ENCODE data around the gene STC2. TPM values are rescaled to one million over a fixed set of nuclear protein-coding genes. Genes with fewer than 3 reads are reported as not detected.
"Not testable (repeated sequence)": the region's sequence is repeated elsewhere in the genome, so short reads cannot be mapped to it uniquely, and the experiment has no call there.

The STC2 gene, protein sequence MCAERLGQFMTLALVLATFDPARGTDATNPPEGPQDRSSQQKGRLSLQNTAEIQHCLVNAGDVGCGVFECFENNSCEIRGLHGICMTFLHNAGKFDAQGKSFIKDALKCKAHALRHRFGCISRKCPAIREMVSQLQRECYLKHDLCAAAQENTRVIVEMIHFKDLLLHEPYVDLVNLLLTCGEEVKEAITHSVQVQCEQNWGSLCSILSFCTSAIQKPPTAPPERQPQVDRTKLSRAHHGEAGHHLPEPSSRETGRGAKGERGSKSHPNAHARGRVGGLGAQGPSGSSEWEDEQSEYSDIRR
- total RNA-seq, result 10 to 100 TPM in 1 of 4 donors, 1 to 10 TPM in 2, under 1 TPM in 1; 0.64 to 26.1 (median 1.9) TPM

DNA sequence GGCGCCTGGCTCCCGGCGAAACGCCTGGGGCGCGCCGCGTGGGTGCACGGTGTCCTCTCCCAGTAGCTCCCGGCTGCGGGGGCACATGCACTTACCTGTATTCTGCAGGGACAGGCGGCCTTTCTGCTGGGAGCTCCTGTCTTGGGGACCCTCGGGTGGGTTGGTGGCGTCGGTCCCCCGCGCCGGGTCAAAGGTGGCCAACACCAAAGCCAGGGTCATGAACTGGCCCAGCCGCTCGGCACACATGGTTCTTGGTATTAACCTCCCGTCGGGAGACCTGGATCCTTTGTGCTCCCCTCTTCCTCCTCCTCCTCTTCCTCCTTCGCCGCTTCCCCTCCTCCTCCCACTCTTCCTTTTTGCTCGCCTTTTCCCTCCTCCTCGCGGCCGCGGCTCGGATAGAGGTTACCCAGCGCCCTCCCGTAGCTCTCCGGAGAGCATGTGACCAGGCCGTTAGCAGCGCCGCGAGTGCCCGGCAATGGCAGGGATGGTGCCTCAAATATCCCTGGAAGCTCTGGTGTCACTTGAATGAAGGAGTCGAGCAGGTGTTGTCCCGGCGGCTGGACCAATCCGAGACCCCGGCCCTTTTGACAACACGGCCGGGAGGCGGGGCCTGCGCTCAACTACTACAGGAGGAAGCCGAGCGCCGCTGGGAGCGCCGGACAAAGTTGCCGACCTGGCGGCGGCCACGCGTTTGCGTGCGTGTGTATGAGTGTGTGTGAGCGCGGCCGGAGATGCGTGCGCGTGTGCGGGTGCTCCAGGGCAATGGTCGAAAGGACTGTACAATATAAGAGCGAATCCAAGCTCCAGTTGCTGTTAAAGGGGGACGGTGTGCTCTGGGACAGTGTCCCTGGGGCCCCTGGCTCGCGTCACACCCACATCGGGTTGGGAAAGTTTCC, at the start of gene STC2:
Gene STC2 (minus strand): TSS at position 467 of the 896 bp plus-strand sequence. CDS start 221 bp downstream, at position 246.
- DNase-seq, result no peak
- no peaks in the 10 kb centered on the region for H3K9me3 ChIP-seq
- peaks cover 0 to 96% (median 11%) of the 10 kb centered on the region in 4 donors for H3K27me3 ChIP-seq
- H3K4me1 ChIP-seq, result peaks cover 32 to 69% (median 43%) of the 10 kb centered on the region in 3 donors
- peak within 1 kb of the TSS; percentile 24 to 66 (median 42) for H3K4me3 ChIP-seq
- TF ChIP-seq POLR2A (IDR thresholded peaks at IDR 0.05) (peak in 1 of 4 donors; percentile 29), CTCF (IDR thresholded peaks at IDR 0.05) (no peak)
- peak within 1 kb of the TSS in 2 of 4 donors; percentile 36 to 54 for H3K27ac ChIP-seq
- 3 to 9% methylated on average over 19 to 45 of the region's 72 CpGs for WGBS, 2 donors
- H3K36me3 ChIP-seq, result no peaks in the 10 kb centered on the region
- intact Hi-C loops (cut with DNase I), result no loop called here

DNA sequence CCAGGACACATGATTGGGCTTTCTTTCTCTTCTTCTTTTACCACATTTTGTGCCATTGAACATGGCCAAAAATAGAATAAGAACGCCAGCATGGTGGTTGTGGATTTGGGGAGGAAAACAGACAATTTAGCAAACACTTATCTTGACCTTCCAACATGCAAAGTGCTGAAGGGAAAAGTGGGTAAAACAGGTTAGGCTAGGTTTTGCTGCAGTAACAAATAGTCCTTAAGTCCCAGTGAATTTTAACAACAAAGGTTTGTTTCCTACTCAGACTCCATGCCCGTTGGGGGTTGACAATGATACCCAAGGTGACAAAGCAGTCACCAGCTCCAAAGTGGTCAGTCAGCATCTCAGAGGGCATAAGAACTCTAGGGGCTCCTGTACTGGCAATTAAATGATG, 43.2 kb upstream of the STC2 start:
- Histone ChIP-seq H3K9me3 (no peaks in the 10 kb centered on the region), H3K4me3 (no peak overlapping the region), H3K36me3 (no peaks in the 10 kb centered on the region), H3K4me1 (no peaks in the 10 kb centered on the region), H3K27me3 (peaks cover 0 to 7% (median 0%) of the 10 kb centered on the region in 4 donors), H3K27ac (no peak overlapping the region)
- 49 to 51% methylated on average over 2 of the region's 2 CpGs for WGBS, 2 donors
- intact Hi-C loops (cut with DNase I), result no loop called here
- DNase-seq, result no peak
- no peak for TF ChIP-seq POLR2A (IDR thresholded peaks at IDR 0.05)
- TF ChIP-seq CTCF (IDR thresholded peaks at IDR 0.05), result no peak

DNA sequence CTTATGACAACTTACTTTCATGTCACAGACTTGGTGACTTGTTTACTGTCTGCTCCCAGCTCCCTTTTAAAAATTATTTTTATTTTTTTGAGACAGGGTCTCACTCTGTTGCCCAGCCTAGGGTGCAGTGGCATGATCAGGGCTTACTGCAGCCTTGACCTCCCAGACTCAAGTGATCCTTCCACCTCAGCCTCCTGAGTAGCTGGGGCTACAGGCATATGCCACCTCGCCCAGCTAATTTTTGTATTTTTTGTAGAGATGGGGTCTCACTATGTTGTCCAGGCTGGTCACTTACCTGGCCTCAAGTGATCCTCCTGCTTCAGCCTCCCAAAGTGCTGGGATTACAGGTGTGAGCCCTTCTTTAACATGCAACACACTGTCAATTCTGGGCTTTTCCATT, 35.2 kb upstream of the STC2 start:
- H3K4me1 ChIP-seq; H3K27me3 ChIP-seq; H3K36me3 ChIP-seq; H3K4me3 ChIP-seq; intact Hi-C loops (cut with DNase I); H3K27ac ChIP-seq; DNase-seq; H3K9me3 ChIP-seq: not testable (repeated sequence)
- 73 to 87% methylated on average over 1 of the region's 1 CpG for WGBS, 2 donors

- Histone ChIP-seq H3K4me1 (no peaks in the 10 kb centered on the region), H3K36me3 (no peaks in the 10 kb centered on the region), H3K27me3 (peaks cover 0 to 3% (median 0%) of the 10 kb centered on the region in 4 donors), H3K27ac (no peak overlapping the region), H3K4me3 (no peak overlapping the region), H3K9me3 (no peaks in the 10 kb centered on the region)
- intact Hi-C loops (cut with DNase I), result no loop called here
- TF ChIP-seq POLR2A (IDR thresholded peaks at IDR 0.05) (no peak), CTCF (IDR thresholded peaks at IDR 0.05) (no peak)
- DNase-seq, result no peak
- 49 to 54% methylated on average over 5 of the region's 5 CpGs for WGBS, 2 donors
Measured at GRCh38 chr5:173355561-173355960, 27.3 kb upstream of the STC2 start.

DNA sequence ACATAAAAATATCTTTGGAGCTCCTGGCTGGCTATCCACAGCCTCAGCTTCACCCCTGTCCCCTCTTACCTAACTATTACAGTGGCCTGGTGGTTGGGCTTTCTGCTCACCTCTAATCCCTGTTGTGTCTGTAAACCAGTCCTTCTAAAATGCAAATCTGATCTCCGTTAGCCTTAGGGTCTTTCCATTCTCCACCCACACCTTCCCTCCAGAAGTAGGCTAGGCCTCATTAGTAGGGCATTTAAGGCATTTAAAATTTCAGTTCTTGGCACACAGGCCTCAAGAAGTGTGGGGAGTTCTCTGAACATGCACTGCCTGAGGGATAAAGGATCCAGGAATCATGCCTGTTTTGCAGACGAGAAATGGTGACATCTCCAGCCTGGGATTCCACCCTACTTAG, 26.4 kb upstream of the STC2 start:
- Histone ChIP-seq H3K9me3 (no peaks in the 10 kb centered on the region), H3K4me1 (no peaks in the 10 kb centered on the region), H3K27me3 (peaks cover 0 to 3% (median 0%) of the 10 kb centered on the region in 4 donors), H3K36me3 (no peaks in the 10 kb centered on the region), H3K4me3 (no peak overlapping the region), H3K27ac (no peak overlapping the region)
- WGBS, 2 donors, result 57 to 74% methylated on average over 1 to 2 of the region's 2 CpGs
- intact Hi-C loops (cut with DNase I), result no loop called here
- no peak for TF ChIP-seq POLR2A (IDR thresholded peaks at IDR 0.05)
- TF ChIP-seq CTCF (IDR thresholded peaks at IDR 0.05), result no peak
- no peak for DNase-seq
